ENCODE results near the gene AGPAT3.
"Not testable (repeated sequence)": the region's sequence is repeated elsewhere in the genome, so short reads cannot be mapped to it uniquely, and the experiment has no call there.

The AGPAT3 gene

GRCh38 chr21:43895196-43895595, 30.2 kb downstream of the AGPAT3 start:
- H2BK5ac ChIP-seq (ENCODE audit: low read depth, low read length, poor library complexity, severe bottlenecking), result no peak overlapping the region
- no peak overlapping the region for H3K27ac ChIP-seq (ENCODE audit: low read length, poor library complexity, severe bottlenecking)
- H2BK15ac ChIP-seq (ENCODE audit: low read depth, poor library complexity, severe bottlenecking), result no peak overlapping the region
- H3K23ac ChIP-seq (ENCODE audit: low read length in 2 of 2), result no peak overlapping the region
- H3K4me1 ChIP-seq (ENCODE audit: control insufficient read depth, insufficient read depth, low read depth, low read length), result peaks cover 1% of the 10 kb centered on the region
- H4K91ac ChIP-seq (ENCODE audit: low read length), result no peak overlapping the region
- no peak overlapping the region for H3K4me2 ChIP-seq (ENCODE audit: low read length, poor library complexity, severe bottlenecking)
- DNase-seq, result no peak
- H2BK120ac ChIP-seq (ENCODE audit: low read depth, low read length), result no peak overlapping the region
- no peaks in the 10 kb centered on the region for H3K27me3 ChIP-seq (ENCODE audit: control insufficient read depth in 1 of 2, insufficient read depth in 1 of 2, low read length in 2 of 2)
- H3K79me1 ChIP-seq (replicated peaks; ENCODE audit: low read length, poor library complexity, severe bottlenecking), result peaks cover 45% of the 10 kb centered on the region
- H3K9me3 ChIP-seq (ENCODE audit: control insufficient read depth, low read length), result peaks cover 9% of the 10 kb centered on the region
- no peak overlapping the region for H3K4ac ChIP-seq (ENCODE audit: low read depth in 1 of 2, low read length in 2 of 2)
- 96% methylated on average over 3 of the region's 4 CpGs for WGBS
- H2AK5ac ChIP-seq (ENCODE audit: low read length, severe bottlenecking), result no peak overlapping the region
- peaks cover 4 to 24% of the 10 kb centered on the region in 2 experiments for H3K36me3 ChIP-seq (ENCODE audit: control insufficient read depth in 1 of 2, insufficient read depth in 2 of 2, low read depth in 1 of 2, low read length in 2 of 2)
- H2BK12ac ChIP-seq (ENCODE audit: low read length in 2 of 2), result no peak overlapping the region
- H3K9ac ChIP-seq (ENCODE audit: low read length), result no peak overlapping the region
- no peak overlapping the region for H4K8ac ChIP-seq (ENCODE audit: low read length)
- H3K4me3 ChIP-seq (ENCODE audit: insufficient read depth in 1 of 2, low read depth in 1 of 2, low read length in 2 of 2), result no peak overlapping the region
- no peak overlapping the region for H2AFZ ChIP-seq (ENCODE audit: low read depth, low read length)
- no peak overlapping the region for H3K14ac ChIP-seq (ENCODE audit: low read length in 2 of 2)
- no peak overlapping the region for H3K18ac ChIP-seq (ENCODE audit: low read depth in 1 of 2, low read length in 2 of 2)

- not testable (repeated sequence) for H4K8ac ChIP-seq (ENCODE audit: low read length); H3K27me3 ChIP-seq (ENCODE audit: control insufficient read depth in 1 of 2, insufficient read depth in 1 of 2, low read length in 2 of 2); H4K91ac ChIP-seq (ENCODE audit: low read length); DNase-seq; H3K14ac ChIP-seq (ENCODE audit: low read length in 2 of 2); H2AK5ac ChIP-seq (ENCODE audit: low read length, severe bottlenecking); H3K4me3 ChIP-seq (ENCODE audit: insufficient read depth in 1 of 2, low read depth in 1 of 2, low read length in 2 of 2); H3K9ac ChIP-seq (ENCODE audit: low read length); H3K9me3 ChIP-seq (ENCODE audit: control insufficient read depth, low read length); H2AFZ ChIP-seq (ENCODE audit: low read depth, low read length); H2BK15ac ChIP-seq (ENCODE audit: low read depth, poor library complexity, severe bottlenecking); H3K23ac ChIP-seq (ENCODE audit: low read length in 2 of 2); H2BK12ac ChIP-seq (ENCODE audit: low read length in 2 of 2); H3K4me1 ChIP-seq (ENCODE audit: control insufficient read depth, insufficient read depth, low read depth, low read length); H2BK5ac ChIP-seq (ENCODE audit: low read depth, low read length, poor library complexity, severe bottlenecking); H3K4me2 ChIP-seq (ENCODE audit: low read length, poor library complexity, severe bottlenecking); H3K27ac ChIP-seq (ENCODE audit: low read length, poor library complexity, severe bottlenecking); H3K4ac ChIP-seq (ENCODE audit: low read depth in 1 of 2, low read length in 2 of 2); H3K18ac ChIP-seq (ENCODE audit: low read depth in 1 of 2, low read length in 2 of 2); H2BK120ac ChIP-seq (ENCODE audit: low read depth, low read length)
- 83% methylated on average over 3 of the region's 8 CpGs for WGBS
- Histone ChIP-seq H3K79me1 (replicated peaks; ENCODE audit: low read length, poor library complexity, severe bottlenecking) (peaks cover 49% of the 10 kb centered on the region), H3K36me3 (ENCODE audit: control insufficient read depth in 1 of 2, insufficient read depth in 2 of 2, low read depth in 1 of 2, low read length in 2 of 2) (peaks cover 4 to 30% of the 10 kb centered on the region in 2 experiments)
Observed at GRCh38 chr21:43896696-43897299, 31.8 kb downstream of the AGPAT3 start.

- Histone ChIP-seq H2BK120ac (ENCODE audit: low read depth, low read length) (no peak overlapping the region), H3K36me3 (ENCODE audit: control insufficient read depth in 1 of 2, insufficient read depth in 2 of 2, low read depth in 1 of 2, low read length in 2 of 2) (peaks cover 0 to 31% of the 10 kb centered on the region in 2 experiments), H4K8ac (ENCODE audit: low read length) (no peak overlapping the region), H3K9ac (ENCODE audit: low read length) (no peak overlapping the region), H3K18ac (ENCODE audit: low read depth in 1 of 2, low read length in 2 of 2) (no peak overlapping the region), H3K14ac (ENCODE audit: low read length in 2 of 2) (no peak overlapping the region), H2BK12ac (ENCODE audit: low read length in 2 of 2) (no peak overlapping the region), H3K4me1 (ENCODE audit: control insufficient read depth, insufficient read depth, low read depth, low read length) (peaks cover 6% of the 10 kb centered on the region), H3K27ac (ENCODE audit: low read length, poor library complexity, severe bottlenecking) (no peak overlapping the region), H2BK15ac (ENCODE audit: low read depth, poor library complexity, severe bottlenecking) (no peak overlapping the region), H3K79me1 (replicated peaks; ENCODE audit: low read length, poor library complexity, severe bottlenecking) (peaks cover 51% of the 10 kb centered on the region), H3K4me3 (ENCODE audit: insufficient read depth in 1 of 2, low read depth in 1 of 2, low read length in 2 of 2) (no peak overlapping the region), H2BK5ac (ENCODE audit: low read depth, low read length, poor library complexity, severe bottlenecking) (no peak overlapping the region), H3K4me2 (ENCODE audit: low read length, poor library complexity, severe bottlenecking) (no peak overlapping the region), H2AK5ac (ENCODE audit: low read length, severe bottlenecking) (no peak overlapping the region), H3K23ac (ENCODE audit: low read length in 2 of 2) (no peak overlapping the region), H3K9me3 (ENCODE audit: control insufficient read depth, low read length) (peaks cover 4% of the 10 kb centered on the region), H3K4ac (ENCODE audit: low read depth in 1 of 2, low read length in 2 of 2) (no peak overlapping the region), H4K91ac (ENCODE audit: low read length) (no peak overlapping the region), H3K27me3 (ENCODE audit: control insufficient read depth in 1 of 2, insufficient read depth in 1 of 2, low read length in 2 of 2) (no peaks in the 10 kb centered on the region), H2AFZ (ENCODE audit: low read depth, low read length) (no peak overlapping the region)
- 91% methylated on average over 19 of the region's 23 CpGs for WGBS
- DNase-seq, result no peak
Observed at GRCh38 chr21:43899307-43900077, 34.5 kb downstream of the AGPAT3 start.

- Histone ChIP-seq H3K14ac (ENCODE audit: low read length in 2 of 2) (no peak overlapping the region), H4K8ac (ENCODE audit: low read length) (no peak overlapping the region), H2AK5ac (ENCODE audit: low read length, severe bottlenecking) (no peak overlapping the region)
Observed at GRCh38 chr21:43900078-43900385, 35.0 kb downstream of the AGPAT3 start.

More at GRCh38 chr21:43900078-43900385, 35.0 kb downstream of the AGPAT3 start:
- Histone ChIP-seq H3K27ac (ENCODE audit: low read length, poor library complexity, severe bottlenecking) (no peak overlapping the region), H3K79me1 (replicated peaks; ENCODE audit: low read length, poor library complexity, severe bottlenecking) (peaks cover 53% of the 10 kb centered on the region), H3K18ac (ENCODE audit: low read depth in 1 of 2, low read length in 2 of 2) (no peak overlapping the region), H3K4ac (ENCODE audit: low read depth in 1 of 2, low read length in 2 of 2) (no peak overlapping the region), H3K4me3 (ENCODE audit: insufficient read depth in 1 of 2, low read depth in 1 of 2, low read length in 2 of 2) (no peak overlapping the region), H2BK15ac (ENCODE audit: low read depth, poor library complexity, severe bottlenecking) (no peak overlapping the region), H3K9me3 (ENCODE audit: control insufficient read depth, low read length) (peaks cover 4% of the 10 kb centered on the region), H3K27me3 (ENCODE audit: control insufficient read depth in 1 of 2, insufficient read depth in 1 of 2, low read length in 2 of 2) (no peaks in the 10 kb centered on the region), H2BK5ac (ENCODE audit: low read depth, low read length, poor library complexity, severe bottlenecking) (no peak overlapping the region), H2BK12ac (ENCODE audit: low read length in 2 of 2) (no peak overlapping the region), H3K4me1 (ENCODE audit: control insufficient read depth, insufficient read depth, low read depth, low read length) (peaks cover 6% of the 10 kb centered on the region), H4K91ac (ENCODE audit: low read length) (no peak overlapping the region), H2BK120ac (ENCODE audit: low read depth, low read length) (no peak overlapping the region), H3K23ac (ENCODE audit: low read length in 2 of 2) (no peak overlapping the region), H3K4me2 (ENCODE audit: low read length, poor library complexity, severe bottlenecking) (no peak overlapping the region), H3K36me3 (ENCODE audit: control insufficient read depth in 1 of 2, insufficient read depth in 2 of 2, low read depth in 1 of 2, low read length in 2 of 2) (peaks cover 0 to 33% of the 10 kb centered on the region in 2 experiments), H3K9ac (ENCODE audit: low read length) (no peak overlapping the region), H2AFZ (ENCODE audit: low read depth, low read length) (no peak overlapping the region)
- DNase-seq, result no peak
- WGBS, result 94% methylated on average over 1 of the region's 1 CpG

Measured in mesenchymal stem cell (in vitro differentiated cells and primary cell).